ENCODE results near the gene H2BK1. TPM values are rescaled to one million over a fixed set of nuclear protein-coding genes. Genes with fewer than 3 reads are reported as not detected.

Gene H2BK1
- total RNA-seq, 2 donors from 2014 or later = not detected

DNA sequence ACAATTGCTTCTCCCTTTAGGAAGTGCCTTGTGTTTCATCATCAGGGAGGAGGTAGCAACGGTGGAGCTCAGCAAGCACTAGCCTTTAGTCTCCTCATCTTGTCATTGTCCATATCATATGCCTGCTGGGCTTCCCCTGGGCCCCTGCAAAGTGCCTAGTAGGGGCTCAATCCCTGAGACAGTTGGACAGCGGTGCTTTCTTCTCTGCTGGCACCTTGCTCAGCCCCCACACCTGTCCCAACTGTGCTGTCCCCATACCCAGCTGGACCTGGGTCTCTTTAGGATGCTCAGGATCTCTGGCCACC lies 32.7 kb upstream of the H2BK1 start:
- no peaks in the 10 kb centered on the region for H3K9me3 Mint-ChIP-seq
- DNase-seq = no peak
- Histone ChIP-seq H3K9ac (ENCODE audit: extremely low read depth, low read length, poor library complexity, severe bottlenecking) (no peak overlapping the region), H3K4me1 (ENCODE audit: control insufficient read depth, insufficient read depth, low read length) (peaks cover 15% of the 10 kb centered on the region), H3K4me3 (ENCODE audit: low read length) (no peak overlapping the region), H3K9me3 (ENCODE audit: control insufficient read depth, low read length) (no peaks in the 10 kb centered on the region), H3K36me3 (ENCODE audit: control insufficient read depth, insufficient read depth, low read length) (peaks cover 48% of the 10 kb centered on the region), H3K27ac (ENCODE audit: low read depth, low read length) (no peak overlapping the region), H3K27me3 (ENCODE audit: control insufficient read depth, insufficient read depth, low read length, poor library complexity, severe bottlenecking) (no peaks in the 10 kb centered on the region)
- peaks cover 32% of the 10 kb centered on the region for H3K36me3 Mint-ChIP-seq (ENCODE audit: low read depth)
- no peak overlapping the region for H3K27ac Mint-ChIP-seq
- no peak overlapping the region for H3K4me3 Mint-ChIP-seq
- peaks cover 32% of the 10 kb centered on the region for H3K4me1 Mint-ChIP-seq
- TF ChIP-seq, protein P1, sequence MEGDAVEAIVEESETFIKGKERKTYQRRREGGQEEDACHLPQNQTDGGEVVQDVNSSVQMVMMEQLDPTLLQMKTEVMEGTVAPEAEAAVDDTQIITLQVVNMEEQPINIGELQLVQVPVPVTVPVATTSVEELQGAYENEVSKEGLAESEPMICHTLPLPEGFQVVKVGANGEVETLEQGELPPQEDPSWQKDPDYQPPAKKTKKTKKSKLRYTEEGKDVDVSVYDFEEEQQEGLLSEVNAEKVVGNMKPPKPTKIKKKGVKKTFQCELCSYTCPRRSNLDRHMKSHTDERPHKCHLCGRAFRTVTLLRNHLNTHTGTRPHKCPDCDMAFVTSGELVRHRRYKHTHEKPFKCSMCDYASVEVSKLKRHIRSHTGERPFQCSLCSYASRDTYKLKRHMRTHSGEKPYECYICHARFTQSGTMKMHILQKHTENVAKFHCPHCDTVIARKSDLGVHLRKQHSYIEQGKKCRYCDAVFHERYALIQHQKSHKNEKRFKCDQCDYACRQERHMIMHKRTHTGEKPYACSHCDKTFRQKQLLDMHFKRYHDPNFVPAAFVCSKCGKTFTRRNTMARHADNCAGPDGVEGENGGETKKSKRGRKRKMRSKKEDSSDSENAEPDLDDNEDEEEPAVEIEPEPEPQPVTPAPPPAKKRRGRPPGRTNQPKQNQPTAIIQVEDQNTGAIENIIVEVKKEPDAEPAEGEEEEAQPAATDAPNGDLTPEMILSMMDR (conservative IDR thresholded peaks at IDR 0.05) = no peak
- peaks cover 14% of the 10 kb centered on the region for H3K27me3 Mint-ChIP-seq (ENCODE audit: insufficient read depth)
- 58 to 70% methylated on average over 2 of the region's 2 CpGs for WGBS, 2 experiments (ENCODE audit: insufficient coverage in 1 of 2, insufficient read length in 1 of 2)

DNA sequence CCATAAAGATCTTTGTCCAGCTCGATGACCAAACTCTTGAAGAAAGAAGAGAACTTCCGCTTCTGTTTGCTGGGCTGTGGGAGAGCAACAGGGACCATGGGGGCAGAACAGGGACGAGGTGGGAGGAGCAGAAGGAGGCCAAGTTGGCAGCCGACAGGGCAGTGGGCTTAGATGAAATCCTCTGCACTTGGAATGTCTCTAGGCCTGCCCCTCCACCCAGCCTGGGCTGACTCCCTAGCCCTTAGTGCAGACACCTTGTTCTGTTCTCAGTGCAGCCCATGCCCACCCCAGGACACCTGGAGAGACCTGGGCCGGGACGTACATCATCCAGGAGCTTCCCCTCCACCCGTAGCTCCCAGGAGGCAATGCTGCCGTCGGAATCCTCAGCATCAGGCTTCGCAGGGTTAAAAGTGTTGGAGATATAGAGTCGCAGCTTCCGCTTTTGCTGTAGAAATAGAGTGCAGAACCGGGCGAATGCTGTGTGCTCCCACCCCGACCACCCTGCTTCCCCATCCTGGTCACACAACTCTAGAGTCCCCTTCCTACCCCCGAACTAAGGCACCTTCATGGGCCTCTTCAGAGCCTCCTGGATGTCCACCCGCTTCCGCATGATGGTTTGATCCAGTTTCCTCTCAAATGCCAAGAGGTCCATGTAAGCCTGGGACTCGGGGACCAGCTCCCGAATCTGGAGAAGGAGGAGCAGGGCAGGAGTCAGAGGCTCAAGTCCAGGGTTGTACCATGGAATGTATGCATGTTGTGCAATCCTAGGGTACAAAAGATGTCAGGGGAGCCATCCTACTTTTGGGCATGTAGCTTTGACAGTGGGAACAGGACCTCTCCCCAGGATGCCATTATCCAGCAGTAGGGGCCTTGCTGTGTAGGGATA lies 32.1 kb upstream of the H2BK1 start:
- peaks cover 32% of the 10 kb centered on the region for H3K36me3 Mint-ChIP-seq (ENCODE audit: low read depth)
- H3K4me3 ChIP-seq (ENCODE audit: low read length) = no peak overlapping the region
- H3K9me3 Mint-ChIP-seq = no peaks in the 10 kb centered on the region
- H3K4me1 Mint-ChIP-seq = peaks cover 27% of the 10 kb centered on the region
- TF ChIP-seq, protein P1 (conservative IDR thresholded peaks at IDR 0.05) = no peak
- 81 to 90% methylated on average over 14 to 20 of the region's 20 CpGs for WGBS, 2 experiments (ENCODE audit: insufficient coverage in 1 of 2, insufficient read length in 1 of 2)
- H3K4me3 Mint-ChIP-seq = no peak overlapping the region
- H3K27me3 Mint-ChIP-seq (ENCODE audit: insufficient read depth) = peaks cover 14% of the 10 kb centered on the region
- no peaks in the 10 kb centered on the region for H3K9me3 ChIP-seq (ENCODE audit: control insufficient read depth, low read length)
- no peak overlapping the region for H3K9ac ChIP-seq (ENCODE audit: extremely low read depth, low read length, poor library complexity, severe bottlenecking)
- DNase-seq = no peak
- H3K27ac Mint-ChIP-seq = no peak overlapping the region
- H3K27me3 ChIP-seq (ENCODE audit: control insufficient read depth, insufficient read depth, low read length, poor library complexity, severe bottlenecking) = no peaks in the 10 kb centered on the region
- peaks cover 12% of the 10 kb centered on the region for H3K4me1 ChIP-seq (ENCODE audit: control insufficient read depth, insufficient read depth, low read length)
- H3K27ac ChIP-seq (ENCODE audit: low read depth, low read length) = no peak overlapping the region
- H3K36me3 ChIP-seq (ENCODE audit: control insufficient read depth, insufficient read depth, low read length) = peaks cover 48% of the 10 kb centered on the region

DNA sequence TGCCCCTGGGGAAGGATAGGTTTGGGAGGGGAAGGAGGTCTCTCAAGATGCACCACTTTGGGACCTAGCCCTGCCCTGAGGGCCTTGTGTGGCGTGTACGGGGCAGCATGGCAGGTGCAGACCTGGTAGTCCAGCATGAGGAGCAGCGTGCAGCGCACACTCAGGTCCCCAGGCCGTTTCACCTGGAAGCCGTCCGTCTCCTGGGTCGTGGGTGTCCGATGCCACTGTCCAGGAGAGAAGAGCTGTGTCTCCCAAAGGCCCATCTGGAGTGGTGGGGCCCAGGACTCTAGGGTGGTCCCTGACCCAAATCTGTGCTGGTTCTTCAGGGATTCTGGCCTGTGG lies 31.4 kb upstream of the H2BK1 start:
- no peak overlapping the region for H3K4me3 Mint-ChIP-seq
- no peaks in the 10 kb centered on the region for H3K27me3 ChIP-seq (ENCODE audit: control insufficient read depth, insufficient read depth, low read length, poor library complexity, severe bottlenecking)
- peaks cover 12% of the 10 kb centered on the region for H3K27me3 Mint-ChIP-seq (ENCODE audit: insufficient read depth)
- H3K9me3 Mint-ChIP-seq = no peaks in the 10 kb centered on the region
- peak overlapping the region; percentile 59 for H3K27ac Mint-ChIP-seq
- H3K27ac ChIP-seq (ENCODE audit: low read depth, low read length) = no peak overlapping the region
- H3K4me1 ChIP-seq (ENCODE audit: control insufficient read depth, insufficient read depth, low read length) = peaks cover 11% of the 10 kb centered on the region
- TF ChIP-seq, protein P1 (conservative IDR thresholded peaks at IDR 0.05) = no peak
- no peaks in the 10 kb centered on the region for H3K9me3 ChIP-seq (ENCODE audit: control insufficient read depth, low read length)
- WGBS, 2 experiments (ENCODE audit: insufficient coverage in 1 of 2, insufficient read length in 1 of 2) = 96 to 100% methylated on average over 4 to 9 of the region's 9 CpGs
- no peak overlapping the region for H3K9ac ChIP-seq (ENCODE audit: extremely low read depth, low read length, poor library complexity, severe bottlenecking)
- H3K4me1 Mint-ChIP-seq = peaks cover 21% of the 10 kb centered on the region
- H3K4me3 ChIP-seq (ENCODE audit: low read length) = no peak overlapping the region
- peaks cover 35% of the 10 kb centered on the region for H3K36me3 Mint-ChIP-seq (ENCODE audit: low read depth)
- H3K36me3 ChIP-seq (ENCODE audit: control insufficient read depth, insufficient read depth, low read length) = peaks cover 53% of the 10 kb centered on the region
- peak; percentile 40 for DNase-seq

All from endodermal cell (in vitro differentiated cells).